Stimulated activated CD4-positive, alpha-beta T cell treated with anti-CD3 and anti-CD28 coated beads, Interleukin-2, amount 100 ng/mL, for 48 hours (primary cell): ENCODE measurements around the gene PDZRN3.

Experiments used
- DNase-seq, 2 donors: peaks; one replicate each; pipeline ENCODE4 v3.0.0-alpha.2; 2020

Gene PDZRN3

DNA sequence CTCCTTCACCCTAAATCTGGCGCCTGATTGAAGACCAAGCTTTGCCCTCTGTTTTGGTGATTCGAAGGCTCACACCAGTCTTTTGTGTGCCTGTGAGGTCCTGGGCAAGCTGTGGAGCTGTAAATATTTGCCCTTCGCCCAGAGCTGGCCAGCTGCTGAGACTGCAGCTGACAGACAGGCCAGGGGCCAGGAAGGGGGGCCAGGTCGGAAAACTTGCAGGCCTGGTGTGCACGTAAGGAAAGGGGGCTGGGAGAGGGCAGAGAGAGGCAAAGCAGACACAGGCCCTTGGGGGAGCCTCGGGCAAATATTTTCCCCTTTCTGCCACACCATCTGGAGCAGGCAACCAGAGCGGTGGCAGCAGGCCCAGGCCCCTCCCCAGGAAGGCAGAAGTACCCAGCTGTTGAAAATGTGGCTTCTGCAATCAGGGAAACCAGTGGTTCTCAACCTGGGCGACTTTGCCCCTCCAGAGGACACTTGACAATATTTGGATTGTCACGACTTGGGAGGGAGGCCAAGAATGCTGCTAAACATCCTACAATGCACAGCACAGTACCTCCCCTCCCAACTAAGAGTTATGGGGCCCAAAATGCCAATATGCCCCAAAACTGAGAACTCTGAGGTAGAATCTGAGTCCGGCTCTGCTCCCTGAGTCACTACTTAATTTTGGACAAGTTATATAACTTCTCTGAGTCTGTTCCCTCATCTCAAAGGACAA is 2.5 kb downstream of the PDZRN3 start:
- no peak for DNase-seq

DNA sequence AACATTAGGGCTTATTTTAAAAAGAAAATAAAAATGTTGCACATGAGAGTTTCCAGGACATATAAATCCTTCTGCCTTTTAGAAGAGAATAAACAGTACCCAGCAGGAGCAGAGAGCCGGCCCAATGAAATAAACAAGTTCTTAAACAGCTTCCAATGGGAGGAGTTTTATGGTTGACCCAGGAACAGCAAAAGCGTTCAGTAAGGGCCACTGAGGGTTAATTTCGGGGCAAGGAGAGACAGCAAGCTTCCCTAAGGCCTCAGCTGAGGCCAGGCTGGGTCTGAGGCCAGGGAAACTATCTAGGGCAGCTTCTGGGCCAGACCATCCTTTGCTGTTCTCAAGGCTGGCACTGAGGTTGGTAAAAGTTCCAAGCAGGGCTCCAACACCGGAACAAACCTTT is 3.4 kb downstream of the PDZRN3 start:
- no peak for DNase-seq

DNA sequence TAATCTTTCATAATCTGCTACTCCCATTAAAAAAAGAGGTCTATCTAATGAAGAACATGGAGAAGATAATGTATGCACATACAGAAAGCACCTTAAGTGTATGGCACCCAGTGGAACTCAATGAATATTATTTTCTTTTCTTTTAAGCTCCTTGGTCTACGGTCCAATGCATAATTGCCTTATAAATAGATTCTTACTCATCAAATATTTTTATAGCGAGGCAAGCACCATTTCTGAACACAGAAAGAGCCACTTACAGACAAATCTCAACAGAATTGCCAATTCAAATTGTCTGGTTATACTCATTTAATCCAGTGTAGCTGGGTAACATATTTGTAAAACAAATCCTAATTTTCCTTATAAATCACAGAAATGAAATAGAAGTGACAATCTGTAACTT is 6.3 kb downstream of the PDZRN3 start:
- DNase-seq, result no peak

DNA sequence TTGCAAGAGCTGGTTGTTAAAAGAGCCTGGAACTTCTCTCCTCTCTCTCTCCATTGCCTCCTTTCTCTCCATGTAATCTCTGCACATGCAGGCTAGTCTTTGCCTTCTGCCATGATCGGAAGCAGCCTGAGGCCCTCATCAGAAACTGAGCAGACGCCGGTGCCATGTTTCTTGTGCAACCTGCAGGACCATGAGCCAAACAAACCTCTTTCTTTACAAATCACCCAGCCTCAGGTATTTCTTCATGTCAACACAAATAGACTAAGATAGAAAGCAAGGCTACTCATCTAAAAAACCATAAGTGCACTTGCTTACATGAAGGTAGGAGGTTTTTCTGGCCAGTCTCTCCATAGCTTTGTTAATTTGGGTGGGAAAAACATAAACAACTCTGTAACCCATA is 8.7 kb downstream of the PDZRN3 start:
- DNase-seq, result no peak

DNA sequence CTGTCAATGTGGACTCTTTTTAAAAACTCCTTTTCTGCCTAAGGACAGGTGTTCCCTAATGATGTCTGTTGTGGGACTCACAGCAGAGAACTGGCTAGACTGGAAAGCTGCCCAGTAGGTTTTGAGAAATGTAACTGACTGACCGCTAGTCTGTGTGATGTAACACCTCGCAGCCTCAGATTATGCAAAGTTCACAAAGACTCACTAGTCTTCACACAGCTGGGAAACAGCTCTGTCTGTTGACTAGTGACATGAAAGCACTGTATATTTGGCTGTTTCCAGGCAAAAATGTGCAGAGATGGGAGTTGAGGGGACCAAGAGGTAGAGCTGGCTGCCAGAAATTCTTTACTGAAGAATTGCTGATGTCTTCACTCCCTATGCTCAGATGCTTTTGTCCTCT is 10.3 kb downstream of the PDZRN3 start:
- DNase-seq, result no peak

DNA sequence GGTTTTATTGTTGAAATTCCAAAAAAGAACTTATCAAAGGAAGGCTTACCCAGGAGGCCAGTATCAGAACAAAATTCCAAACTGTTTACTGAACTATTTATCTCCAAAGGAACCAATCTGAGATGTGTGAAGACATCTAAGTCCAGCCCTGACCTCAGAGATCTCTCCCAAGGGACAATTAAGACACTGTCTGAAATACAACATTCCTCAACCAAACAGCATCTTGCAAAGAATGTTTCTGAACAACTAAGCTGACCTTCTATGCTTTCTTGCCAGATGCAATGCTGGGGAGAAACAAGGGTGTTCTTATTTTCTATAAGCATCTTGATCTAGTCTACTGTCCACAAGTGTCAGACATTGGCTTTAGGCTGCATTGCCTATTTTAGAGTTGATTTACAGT is 13.6 kb downstream of the PDZRN3 start:
- DNase-seq, result no peak

DNA sequence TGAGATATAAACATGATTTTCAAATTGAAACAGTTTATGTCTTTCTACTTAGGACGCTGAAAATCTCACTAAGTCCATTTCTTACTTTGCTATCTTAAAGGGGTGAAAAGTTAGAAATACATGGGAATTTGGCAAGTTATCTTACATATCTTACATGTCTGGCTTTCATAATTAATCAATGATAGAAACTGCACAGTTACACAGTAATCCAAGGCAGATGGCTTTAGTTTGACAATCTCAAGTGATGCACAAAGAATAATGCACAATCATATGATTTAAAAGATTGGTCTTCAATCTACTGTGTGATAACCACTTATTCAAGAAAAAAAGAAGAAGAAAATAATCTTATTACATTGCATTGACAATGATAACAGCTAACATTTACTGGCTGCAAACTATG is 14.2 kb downstream of the PDZRN3 start:
- no peak for DNase-seq

DNA sequence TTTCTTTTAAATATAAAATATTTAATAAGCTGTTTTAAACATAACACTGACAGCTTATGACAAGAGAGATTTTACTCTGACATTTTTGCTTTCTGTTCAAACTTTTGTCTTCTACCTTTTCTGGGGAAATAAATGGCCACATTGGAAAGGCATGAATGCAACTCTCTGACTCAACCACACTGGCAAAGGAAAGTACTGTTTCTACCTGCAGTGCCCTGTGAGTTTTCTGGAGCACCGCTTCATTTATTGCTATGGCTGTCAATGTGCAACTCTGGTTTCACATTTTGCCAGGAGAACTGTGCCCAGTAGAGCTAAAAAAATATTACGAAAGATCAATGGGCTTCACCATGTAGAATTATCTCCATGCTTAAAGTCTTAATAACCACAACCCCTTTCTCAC is 15.1 kb downstream of the PDZRN3 start:
- DNase-seq, result no peak

DNA sequence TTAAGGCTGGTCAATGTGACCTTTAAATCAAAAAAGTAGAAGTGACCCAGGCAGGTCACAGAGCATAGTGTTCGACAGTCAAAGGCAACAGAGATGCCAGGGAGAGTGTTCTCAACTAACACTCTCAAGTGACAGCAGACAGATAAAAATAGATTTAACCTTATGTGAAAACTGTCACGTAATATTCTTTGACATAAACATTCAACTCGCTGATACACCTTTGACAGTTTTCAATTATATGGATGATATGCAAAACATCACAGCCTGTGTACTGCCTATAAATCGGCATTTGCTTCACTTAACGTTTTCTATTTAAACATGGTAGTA is 15.5 kb downstream of the PDZRN3 start:
- no peak for DNase-seq

DNA sequence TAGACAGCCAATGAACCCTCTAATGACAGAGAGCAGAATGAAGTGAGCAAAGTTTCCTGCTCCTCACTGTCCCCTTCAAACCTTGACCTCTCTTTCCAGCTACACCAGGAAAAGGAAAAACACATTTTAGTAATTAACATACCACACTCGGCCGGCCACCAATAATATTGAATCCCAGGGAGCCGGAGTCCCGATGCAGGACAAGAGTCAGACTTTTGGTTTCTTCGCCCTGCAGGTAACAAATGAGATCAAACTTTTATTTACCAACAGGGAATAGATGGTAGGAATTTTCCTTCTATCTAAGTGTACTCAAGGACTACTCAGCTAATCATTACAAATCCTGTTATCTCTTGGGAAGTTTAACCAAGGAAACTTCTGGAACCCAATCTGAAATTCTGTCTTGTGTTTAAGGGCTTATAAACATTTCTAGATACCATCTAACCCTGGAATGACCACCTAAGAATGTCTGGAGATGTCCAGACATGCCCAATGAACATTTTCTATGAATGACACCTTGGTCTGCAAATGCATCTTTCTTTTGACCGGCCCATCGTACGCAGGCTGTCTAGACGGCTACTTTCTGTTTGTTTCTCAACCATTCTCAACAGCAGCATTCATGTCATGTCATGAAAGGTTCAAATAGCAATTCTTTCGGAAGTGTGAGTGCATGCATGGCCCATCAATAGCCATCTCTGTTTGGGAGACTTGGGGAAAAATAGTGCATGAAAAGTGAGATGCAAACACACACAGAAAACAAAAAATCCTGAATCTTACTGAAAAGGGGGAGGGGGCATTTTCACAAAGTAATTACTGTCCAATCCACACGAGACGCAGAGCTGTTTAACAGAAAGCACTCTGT is 16.1 kb downstream of the PDZRN3 start:
- DNase-seq, result no peak

DNA sequence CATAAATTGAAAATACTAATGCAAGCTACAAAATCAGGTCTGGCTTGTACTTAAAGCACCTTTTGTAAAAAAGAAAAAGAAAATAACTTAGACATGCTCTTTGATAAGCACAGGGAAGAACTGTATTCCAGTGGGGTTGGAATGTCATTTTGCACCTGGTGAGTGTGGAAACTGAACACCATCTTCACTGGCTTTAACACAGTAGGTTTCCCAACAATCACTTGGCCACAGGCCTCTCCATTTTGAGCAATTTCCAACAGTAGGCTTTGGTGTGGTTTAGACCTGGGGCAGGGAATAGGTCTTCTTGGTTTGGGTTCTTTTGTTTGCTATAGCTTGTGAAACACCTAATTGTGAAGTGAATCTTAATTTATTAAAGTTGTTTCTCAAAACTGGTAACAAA is 18.9 kb downstream of the PDZRN3 start:
- no peak for DNase-seq

DNA sequence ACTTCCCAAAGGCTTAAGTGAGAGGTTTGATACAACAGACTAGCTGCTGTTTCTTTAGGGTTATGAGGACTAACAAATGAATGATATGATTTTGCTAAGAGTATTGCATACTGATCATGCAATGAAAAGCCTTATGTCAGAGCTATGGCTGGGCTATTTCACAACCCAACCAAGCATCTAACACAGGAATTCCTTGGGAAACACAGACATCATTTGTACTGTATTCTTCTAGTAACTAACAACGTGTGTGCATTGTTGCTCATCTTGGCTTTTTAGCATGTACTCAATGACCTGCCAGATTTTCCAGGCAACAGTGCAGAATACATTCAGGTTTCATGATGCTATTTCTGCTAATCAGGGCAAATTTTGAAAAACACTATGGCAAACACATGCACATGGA is 19.3 kb downstream of the PDZRN3 start:
- no peak for DNase-seq

DNA sequence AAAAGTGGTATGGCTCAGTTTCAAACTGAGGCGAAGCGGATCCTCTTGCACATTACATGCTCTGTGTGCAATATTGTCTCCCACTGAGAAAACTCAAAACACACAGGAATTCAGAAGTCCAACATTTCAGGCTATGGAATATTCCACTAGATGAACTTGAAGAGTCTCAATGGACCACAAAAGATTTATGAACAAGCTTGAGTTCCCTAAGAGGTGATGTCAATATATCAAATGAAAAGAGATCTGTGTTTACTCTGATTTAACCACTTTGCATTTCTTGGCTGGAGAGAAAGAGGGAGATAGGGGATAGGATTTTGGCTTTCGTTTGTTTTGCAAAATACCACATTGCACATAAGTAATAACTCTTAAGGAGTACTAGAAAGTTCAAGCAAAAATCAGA is 20.3 kb downstream of the PDZRN3 start:
- DNase-seq, result no peak

DNA sequence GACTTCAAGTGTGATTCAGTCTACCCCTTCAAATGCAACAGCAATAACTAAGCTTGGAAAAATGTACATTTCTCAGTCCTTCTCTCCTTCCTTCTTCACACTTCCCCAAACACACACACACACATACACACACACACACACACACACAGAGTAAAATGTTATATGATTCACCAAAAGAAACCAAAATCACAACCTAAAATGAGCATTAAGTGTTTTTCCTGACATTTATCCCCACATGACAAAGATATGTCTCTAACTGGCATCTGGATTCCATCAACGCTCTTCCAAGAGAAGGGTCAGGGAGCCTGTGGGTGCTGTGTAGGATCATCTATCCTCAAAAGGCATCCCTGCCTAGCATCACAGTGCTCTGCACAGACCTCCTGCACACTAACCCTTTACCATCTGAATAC is 21.0 kb downstream of the PDZRN3 start:
- DNase-seq, result no peak

DNA sequence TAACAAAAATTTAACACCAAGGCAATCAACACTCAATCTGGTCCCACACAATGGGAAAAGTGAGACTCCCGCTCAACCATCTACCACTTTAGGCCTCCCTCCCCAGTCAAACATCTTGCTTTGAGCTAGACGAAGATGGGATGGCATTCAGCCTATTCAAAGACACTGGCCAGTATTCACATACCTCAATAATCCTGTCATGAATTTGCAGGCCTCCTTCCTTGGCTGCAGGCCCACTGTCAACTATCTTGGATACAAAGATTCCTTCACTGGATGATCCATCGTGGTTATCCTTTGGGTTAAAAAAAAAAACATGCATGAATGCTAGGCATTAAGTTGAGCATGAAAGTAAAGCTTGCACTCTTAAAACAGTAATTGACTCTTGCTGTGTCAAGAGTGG is 22.6 kb downstream of the PDZRN3 start:
- no peak for DNase-seq

DNA sequence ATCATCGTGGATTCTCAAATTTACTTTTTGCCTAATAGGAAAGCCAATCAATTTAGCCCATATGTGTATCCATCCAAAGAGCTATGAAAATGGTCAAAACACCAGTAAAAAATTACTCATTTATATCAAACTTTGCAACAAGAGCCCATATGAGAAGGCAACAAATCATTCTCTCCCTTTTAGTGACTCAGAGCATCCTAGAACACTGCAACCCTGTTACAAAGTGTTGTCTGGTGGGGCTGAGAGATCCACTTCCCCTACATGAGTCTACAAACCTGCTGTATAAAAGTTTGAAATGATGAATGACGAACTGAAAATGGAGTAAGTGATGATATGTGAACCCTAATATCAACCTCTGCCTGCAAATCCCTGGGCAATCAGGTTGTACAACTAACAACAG is 23.3 kb downstream of the PDZRN3 start:
- DNase-seq, result no peak

DNA sequence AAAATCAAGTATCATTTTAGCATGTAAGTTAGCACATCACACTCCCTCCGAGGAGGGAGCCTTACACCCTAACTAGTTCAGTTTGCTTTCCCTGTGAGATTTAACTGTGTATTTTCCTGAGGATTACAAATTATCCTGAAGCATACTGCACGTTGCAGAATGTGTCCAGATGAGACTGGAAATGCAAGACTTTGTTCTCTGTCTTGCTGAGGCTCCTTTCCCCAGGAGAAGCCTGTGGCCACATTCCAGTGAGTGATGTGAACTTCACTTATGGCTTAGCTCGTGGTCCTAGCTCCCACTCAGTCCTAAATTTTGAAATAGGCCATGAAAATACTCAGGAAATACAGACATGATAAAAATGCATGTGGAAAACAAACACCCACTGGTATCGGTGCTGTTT is 23.7 kb downstream of the PDZRN3 start:
- no peak for DNase-seq

DNA sequence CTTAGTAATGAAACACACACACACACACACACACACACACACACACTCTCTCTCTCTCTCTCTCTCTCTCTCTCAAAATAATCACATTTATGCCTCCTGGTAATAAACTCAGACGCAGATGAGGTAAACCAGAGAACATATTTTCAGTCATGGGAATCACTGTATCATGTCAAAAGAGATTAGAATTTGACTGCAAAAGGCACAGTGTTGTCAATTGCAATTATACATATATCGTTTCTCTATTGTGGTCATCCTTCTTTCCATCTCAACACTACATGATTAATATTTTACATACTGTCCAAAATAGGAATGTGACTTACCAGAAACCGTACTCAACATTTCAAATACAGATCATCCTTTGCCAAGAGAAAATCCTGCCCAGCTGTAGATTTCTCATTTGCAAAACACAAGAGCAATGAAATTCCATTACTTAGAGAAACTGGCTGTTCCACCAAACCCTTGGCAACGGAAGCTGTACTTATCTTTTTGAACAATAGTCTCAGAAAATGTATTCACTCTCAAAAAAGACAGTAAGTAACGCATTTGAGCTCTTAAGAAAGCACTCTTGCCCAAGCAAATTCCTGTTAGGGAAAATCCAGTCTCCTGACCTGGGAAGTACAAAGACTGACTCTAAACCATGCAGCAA is 24.3 kb downstream of the PDZRN3 start:
- DNase-seq, result no peak

DNA sequence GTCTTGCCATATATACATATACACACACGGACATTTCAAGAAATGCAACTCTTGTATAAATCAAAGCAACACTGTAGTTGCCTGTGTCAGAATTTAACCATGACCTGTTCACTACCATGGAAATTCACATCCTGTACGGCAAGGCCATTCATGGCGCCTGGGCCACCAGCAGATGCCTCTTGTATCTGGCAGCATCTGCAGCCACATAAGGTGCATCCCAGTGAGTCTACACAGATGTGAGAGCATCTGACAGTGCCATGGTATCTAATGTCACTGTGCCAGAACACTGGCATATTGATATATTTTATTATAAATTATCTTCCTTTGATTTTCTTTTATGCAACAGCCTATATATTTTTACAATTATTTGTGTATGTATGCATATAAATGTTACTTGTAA is 25.1 kb downstream of the PDZRN3 start:
- DNase-seq, result no peak

DNA sequence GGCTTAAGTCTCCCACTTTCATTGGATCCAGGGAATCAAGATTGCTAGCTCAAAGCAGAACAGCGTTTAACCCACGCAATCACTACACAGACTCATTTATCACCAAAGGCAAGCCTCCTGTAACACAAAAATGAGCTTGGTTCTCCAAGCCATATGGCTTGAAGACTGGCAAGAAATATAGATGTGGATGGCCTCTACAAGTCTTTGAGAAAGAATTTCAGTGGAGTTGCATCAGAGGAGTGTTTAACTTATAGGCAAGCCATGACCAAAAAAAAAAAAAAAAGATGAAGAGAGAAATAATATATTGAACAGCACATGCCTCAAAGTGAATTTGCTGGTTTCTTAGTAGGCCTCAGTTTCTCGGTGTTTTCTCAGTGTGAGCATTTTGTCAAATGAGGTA is 27.3 kb downstream of the PDZRN3 start:
- DNase-seq, result no peak

DNA sequence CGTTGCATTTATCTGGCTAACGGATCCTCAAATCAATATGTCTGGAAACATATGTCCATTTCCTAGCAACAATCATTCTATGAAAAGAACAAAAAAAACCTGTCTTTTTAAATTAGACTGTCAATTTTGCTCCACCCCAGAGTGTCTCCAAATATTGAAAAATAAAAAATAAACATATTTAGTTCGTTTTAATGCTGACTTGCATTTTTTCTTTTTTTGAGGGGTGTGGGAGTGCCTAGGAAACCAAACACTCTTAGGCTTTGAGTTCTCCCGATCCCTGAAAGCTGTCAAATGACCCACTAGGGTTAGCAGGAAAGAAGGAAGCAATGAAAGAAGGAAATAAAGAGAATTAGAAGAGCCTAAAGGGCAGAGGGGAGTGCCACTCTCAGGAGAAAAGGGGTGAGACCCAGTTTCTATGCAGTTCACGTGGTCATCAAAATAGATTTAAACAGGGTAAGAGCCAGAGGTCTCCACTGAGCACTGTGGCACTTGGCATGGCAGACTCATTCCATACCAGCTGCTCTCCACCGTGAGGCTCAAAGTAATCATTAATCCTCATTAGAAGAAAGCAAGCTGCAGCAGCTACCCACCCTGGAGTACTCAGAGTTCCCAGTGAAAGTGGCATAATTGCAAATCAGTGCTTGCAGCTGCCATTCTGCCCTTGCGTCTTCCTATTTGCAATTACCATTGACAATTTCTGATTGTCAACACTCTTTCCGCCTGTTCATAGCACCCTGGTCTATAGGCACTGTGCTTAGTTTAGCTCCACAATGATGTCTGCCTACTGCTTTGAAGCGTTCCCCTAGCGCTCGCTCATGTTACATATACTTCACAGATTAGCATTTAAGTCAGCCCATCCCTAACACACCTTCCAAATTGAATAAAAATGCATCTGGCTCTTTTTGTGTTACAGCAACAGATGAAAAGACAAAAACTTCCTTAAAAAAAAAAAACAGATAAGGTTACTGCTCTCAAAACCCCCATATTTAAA is 32.3 kb downstream of the PDZRN3 start:
- no peak for DNase-seq

DNA sequence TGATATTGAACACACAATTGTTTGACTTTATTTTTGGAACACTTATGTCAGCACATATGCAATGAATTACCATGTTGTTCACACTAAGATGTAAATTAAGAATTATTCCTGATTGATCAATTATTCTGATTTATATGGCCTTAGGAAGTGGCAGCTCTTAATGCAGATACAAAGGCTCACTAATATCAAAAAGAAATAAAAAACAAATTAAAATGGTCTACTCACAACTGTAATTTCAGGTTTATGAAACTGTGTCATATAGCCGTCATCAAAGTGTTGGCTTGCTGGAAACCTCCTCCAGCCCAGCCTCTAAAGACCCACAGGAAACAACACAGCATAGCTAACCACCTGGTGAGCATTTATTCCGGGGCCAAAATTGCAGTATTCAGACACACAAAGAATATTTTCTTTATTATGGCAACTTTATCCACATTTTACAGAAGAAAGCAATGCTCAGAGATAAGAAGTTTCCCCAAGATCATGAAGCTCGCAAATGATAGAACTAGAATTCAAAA is 33.4 kb downstream of the PDZRN3 start:
- DNase-seq, result no peak

DNA sequence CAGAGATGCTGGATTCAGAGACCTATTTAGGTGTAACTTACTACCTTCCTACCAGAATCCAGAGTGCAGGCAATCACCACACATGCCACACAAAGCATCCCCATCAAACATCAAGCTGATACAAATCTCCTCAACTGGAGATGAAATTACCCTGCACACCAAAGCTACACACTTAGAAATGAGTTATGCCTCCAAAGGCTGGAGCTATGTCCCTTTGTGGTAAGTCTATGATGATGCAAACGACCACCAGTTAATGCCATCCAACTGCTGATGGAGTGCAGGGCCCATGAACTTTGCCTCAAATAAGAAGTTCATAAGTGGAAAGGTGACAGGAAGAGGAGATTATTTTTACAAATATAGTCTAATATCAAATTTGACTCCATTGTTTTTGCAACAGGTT is 38.1 kb downstream of the PDZRN3 start:
- DNase-seq, result no peak
